ENCODE data around the gene ELAC1.

DNA sequence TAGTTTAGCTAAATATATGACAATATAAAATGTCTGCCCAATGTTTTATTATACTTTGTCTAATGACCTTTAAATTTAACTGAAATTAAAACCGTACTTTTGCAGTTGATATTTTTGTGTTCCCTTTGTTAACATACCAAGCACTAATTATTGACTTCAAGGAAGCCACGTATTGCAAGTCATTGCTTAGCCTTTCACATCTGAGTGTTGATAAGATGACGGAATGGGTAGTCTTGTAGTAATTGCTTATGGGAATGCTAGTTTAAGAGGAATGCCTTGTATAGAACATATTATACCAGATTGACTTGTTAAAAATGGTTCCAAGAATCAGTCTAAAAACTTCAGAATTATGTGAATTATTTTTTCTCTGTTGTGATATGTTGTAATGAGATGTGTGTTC, 14.0 kb upstream of the ELAC1 start:
- TF ChIP-seq, protein P1, sequence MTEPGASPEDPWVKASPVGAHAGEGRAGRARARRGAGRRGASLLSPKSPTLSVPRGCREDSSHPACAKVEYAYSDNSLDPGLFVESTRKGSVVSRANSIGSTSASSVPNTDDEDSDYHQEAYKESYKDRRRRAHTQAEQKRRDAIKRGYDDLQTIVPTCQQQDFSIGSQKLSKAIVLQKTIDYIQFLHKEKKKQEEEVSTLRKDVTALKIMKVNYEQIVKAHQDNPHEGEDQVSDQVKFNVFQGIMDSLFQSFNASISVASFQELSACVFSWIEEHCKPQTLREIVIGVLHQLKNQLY (CRISPR knock-in tag; IDR thresholded peaks at IDR 0.05): no peak
- TF ChIP-seq, protein P2, sequence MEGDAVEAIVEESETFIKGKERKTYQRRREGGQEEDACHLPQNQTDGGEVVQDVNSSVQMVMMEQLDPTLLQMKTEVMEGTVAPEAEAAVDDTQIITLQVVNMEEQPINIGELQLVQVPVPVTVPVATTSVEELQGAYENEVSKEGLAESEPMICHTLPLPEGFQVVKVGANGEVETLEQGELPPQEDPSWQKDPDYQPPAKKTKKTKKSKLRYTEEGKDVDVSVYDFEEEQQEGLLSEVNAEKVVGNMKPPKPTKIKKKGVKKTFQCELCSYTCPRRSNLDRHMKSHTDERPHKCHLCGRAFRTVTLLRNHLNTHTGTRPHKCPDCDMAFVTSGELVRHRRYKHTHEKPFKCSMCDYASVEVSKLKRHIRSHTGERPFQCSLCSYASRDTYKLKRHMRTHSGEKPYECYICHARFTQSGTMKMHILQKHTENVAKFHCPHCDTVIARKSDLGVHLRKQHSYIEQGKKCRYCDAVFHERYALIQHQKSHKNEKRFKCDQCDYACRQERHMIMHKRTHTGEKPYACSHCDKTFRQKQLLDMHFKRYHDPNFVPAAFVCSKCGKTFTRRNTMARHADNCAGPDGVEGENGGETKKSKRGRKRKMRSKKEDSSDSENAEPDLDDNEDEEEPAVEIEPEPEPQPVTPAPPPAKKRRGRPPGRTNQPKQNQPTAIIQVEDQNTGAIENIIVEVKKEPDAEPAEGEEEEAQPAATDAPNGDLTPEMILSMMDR (IDR thresholded peaks at IDR 0.05): no peak
- TF ChIP-seq, protein P3, sequence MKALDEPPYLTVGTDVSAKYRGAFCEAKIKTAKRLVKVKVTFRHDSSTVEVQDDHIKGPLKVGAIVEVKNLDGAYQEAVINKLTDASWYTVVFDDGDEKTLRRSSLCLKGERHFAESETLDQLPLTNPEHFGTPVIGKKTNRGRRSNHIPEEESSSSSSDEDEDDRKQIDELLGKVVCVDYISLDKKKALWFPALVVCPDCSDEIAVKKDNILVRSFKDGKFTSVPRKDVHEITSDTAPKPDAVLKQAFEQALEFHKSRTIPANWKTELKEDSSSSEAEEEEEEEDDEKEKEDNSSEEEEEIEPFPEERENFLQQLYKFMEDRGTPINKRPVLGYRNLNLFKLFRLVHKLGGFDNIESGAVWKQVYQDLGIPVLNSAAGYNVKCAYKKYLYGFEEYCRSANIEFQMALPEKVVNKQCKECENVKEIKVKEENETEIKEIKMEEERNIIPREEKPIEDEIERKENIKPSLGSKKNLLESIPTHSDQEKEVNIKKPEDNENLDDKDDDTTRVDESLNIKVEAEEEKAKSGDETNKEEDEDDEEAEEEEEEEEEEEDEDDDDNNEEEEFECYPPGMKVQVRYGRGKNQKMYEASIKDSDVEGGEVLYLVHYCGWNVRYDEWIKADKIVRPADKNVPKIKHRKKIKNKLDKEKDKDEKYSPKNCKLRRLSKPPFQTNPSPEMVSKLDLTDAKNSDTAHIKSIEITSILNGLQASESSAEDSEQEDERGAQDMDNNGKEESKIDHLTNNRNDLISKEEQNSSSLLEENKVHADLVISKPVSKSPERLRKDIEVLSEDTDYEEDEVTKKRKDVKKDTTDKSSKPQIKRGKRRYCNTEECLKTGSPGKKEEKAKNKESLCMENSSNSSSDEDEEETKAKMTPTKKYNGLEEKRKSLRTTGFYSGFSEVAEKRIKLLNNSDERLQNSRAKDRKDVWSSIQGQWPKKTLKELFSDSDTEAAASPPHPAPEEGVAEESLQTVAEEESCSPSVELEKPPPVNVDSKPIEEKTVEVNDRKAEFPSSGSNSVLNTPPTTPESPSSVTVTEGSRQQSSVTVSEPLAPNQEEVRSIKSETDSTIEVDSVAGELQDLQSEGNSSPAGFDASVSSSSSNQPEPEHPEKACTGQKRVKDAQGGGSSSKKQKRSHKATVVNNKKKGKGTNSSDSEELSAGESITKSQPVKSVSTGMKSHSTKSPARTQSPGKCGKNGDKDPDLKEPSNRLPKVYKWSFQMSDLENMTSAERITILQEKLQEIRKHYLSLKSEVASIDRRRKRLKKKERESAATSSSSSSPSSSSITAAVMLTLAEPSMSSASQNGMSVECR (CRISPR knock-in tag; IDR thresholded peaks at IDR 0.05; ENCODE audit: borderline replicate concordance): no peak
- TF ChIP-seq IRF2 (CRISPR knock-in tag; IDR thresholded peaks at IDR 0.05; ENCODE audit: borderline replicate concordance, low read depth) (no peak), CREB1 (CRISPR knock-in tag; IDR thresholded peaks at IDR 0.05) (no peak), ZNF317 (CRISPR knock-in tag; IDR thresholded peaks at IDR 0.05; ENCODE audit: borderline replicate concordance, low read depth) (no peak), ELF4 (CRISPR knock-in tag; IDR thresholded peaks at IDR 0.05; ENCODE audit: low read depth) (no peak), NFATC4 (CRISPR knock-in tag; IDR thresholded peaks at IDR 0.05) (no peak)
- TF ChIP-seq, protein P4, sequence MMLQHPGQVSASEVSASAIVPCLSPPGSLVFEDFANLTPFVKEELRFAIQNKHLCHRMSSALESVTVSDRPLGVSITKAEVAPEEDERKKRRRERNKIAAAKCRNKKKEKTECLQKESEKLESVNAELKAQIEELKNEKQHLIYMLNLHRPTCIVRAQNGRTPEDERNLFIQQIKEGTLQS (CRISPR knock-in tag; conservative IDR thresholded peaks at IDR 0.05): no peak
- TF ChIP-seq, protein P5, sequence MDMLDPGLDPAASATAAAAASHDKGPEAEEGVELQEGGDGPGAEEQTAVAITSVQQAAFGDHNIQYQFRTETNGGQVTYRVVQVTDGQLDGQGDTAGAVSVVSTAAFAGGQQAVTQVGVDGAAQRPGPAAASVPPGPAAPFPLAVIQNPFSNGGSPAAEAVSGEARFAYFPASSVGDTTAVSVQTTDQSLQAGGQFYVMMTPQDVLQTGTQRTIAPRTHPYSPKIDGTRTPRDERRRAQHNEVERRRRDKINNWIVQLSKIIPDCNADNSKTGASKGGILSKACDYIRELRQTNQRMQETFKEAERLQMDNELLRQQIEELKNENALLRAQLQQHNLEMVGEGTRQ (CRISPR knock-in tag; IDR thresholded peaks at IDR 0.05): no peak
- TF ChIP-seq, protein P6, sequence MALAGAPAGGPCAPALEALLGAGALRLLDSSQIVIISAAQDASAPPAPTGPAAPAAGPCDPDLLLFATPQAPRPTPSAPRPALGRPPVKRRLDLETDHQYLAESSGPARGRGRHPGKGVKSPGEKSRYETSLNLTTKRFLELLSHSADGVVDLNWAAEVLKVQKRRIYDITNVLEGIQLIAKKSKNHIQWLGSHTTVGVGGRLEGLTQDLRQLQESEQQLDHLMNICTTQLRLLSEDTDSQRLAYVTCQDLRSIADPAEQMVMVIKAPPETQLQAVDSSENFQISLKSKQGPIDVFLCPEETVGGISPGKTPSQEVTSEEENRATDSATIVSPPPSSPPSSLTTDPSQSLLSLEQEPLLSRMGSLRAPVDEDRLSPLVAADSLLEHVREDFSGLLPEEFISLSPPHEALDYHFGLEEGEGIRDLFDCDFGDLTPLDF (CRISPR knock-in tag; IDR thresholded peaks at IDR 0.05): no peak
- TF ChIP-seq, protein P7, sequence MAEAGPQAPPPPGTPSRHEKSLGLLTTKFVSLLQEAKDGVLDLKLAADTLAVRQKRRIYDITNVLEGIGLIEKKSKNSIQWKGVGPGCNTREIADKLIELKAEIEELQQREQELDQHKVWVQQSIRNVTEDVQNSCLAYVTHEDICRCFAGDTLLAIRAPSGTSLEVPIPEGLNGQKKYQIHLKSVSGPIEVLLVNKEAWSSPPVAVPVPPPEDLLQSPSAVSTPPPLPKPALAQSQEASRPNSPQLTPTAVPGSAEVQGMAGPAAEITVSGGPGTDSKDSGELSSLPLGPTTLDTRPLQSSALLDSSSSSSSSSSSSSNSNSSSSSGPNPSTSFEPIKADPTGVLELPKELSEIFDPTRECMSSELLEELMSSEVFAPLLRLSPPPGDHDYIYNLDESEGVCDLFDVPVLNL (CRISPR knock-in tag; IDR thresholded peaks at IDR 0.05; ENCODE audit: borderline replicate concordance, low read depth): no peak
- TF ChIP-seq, protein P8, sequence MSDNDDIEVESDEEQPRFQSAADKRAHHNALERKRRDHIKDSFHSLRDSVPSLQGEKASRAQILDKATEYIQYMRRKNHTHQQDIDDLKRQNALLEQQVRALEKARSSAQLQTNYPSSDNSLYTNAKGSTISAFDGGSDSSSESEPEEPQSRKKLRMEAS (CRISPR knock-in tag; IDR thresholded peaks at IDR 0.05): no peak
